ENCODE measurements around the gene SBK3. TPM values are rescaled to one million over a fixed set of nuclear protein-coding genes. Genes with fewer than 3 reads are reported as not detected.

Gene SBK3
- total RNA-seq, 1 donor from 2014 or later: 16.6 TPM

DNA sequence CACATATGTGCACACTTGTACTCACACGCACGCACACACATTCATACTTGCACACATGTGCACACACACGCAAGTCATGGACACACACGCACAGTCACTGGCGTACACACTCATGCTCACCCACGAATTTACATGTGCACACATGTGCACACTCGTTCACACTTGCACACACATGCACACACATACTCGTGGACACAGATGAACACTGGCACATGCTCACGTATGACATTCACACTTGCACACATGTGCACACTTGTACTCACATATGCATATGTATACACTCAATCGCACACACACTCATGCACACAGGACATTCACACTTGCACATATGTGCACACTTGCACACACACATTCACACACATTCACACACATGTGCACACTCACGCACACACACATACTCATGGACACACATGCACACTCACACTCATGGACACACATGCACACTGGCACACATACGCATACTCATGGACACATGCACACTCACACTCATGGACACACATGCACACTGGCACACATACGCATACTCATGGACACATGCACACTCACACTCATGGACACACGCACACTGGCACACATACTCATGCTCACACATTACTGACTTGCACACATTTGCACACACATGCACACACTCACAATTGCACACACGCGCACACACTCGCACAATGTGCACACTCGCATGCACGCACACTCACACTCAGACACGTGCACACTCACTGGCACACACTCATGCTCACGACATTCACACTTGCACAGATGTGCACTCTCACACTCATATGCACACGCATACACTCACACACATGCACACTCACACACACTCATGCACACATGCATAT lies 17.9 kb downstream of the SBK3 start:
- DNase-seq: no peak
- intact Hi-C loops (cut with micrococcal nuclease): no loop called here
- no peak for ATAC-seq

DNA sequence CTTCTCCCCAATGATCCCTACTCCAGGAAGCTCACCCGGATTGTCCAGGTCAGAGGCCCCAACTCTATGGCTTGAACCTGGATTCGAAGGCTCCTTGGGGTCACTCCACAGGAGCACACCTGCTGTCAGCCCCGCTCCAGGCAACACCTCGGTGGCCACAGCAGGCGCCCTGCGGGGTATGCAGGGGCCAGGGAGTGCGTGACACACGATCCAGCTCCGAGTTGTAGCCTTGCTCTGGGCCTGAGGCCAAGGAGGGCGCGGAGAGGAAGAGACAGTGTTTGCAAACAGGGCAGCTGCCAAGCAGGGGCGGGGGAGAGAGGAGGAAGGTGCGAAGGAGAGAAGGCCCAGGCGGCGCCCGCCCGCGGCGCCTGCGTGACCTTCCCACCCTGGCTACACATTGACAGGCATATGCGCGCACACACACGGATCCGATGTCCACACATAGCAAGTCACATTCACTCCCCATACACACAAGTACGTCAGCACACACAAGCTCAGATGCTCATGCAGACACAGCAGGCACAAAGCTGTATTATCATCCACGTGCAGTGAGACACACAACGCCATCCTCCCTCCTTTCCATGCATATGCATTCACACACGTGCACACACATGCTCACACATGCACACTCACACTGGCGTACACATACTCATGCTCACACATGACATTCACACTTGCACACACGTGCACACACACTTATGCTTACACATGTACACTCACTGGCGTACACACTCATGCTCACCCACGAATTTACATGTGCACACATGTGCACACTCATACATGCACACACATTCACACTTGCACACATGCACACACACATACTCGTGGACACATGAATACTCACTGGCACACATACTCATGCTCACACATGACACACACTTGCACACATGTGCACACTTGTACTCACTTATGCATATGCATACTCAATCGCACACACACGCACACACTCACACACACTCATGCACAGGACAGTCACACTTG lies 18.8 kb downstream of the SBK3 start:
- intact Hi-C loops (cut with micrococcal nuclease): no loop called here
- peak; percentile 85 for ATAC-seq

GRCh38 chr19:55525289-55526101 lies 19.8 kb downstream of the SBK3 start:
- ATAC-seq (peak; percentile 68), DNase-seq (peak; percentile 52)
- intact Hi-C loops (cut with micrococcal nuclease): no loop called here

More for the DNA sequence above, 18.8 kb downstream of the SBK3 start:
- peak; percentile 89 for DNase-seq

- intact Hi-C loops (cut with micrococcal nuclease): no loop called here
- ATAC-seq: no peak
- DNase-seq: no peak
Measured at GRCh38 chr19:55520691-55521292, 24.6 kb downstream of the SBK3 start.

DNA sequence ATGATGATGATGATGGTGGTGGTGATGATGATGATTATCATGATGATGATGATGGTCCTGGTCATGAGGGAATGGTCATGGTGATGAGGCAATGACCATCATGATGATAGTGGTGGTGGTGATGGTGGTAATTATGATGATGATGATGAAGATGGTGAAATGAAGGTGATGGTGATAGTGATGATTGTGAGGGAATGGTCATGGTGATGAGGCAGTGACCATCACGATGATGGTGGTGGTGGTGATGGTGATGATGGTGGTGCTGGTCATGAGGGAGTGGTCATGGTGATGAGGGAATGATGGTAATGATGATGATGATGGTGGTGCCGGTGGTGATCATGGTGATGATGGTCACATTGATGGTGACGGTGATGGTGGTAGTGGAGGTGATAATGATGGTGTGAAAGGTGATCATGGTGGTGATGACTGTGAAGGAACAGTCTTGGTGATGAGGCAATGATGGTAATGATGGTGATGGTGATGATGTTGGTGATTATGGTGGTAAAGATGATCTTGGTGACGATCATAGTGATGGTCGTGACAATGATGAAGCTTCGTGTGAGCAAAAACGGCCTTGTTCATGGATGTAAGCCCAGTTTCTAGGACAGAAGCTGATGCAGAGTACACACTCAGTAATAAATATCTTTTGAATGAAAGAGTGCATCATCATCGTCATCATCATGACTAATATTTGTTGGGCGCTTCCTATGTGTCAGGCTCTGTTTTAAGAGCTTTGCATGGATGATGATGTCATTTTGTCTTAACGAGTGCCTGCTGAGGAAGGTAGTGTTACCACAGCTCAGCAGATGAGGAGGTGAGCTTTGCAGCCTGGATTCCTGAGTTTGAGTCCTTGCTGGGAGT lies 25.7 kb downstream of the SBK3 start:
- DNase-seq (no peak), ATAC-seq (no peak)
- intact Hi-C loops (cut with micrococcal nuclease): loop anchor here (10.0 kb wide), 1 partner anchor 85 kb away; the partner anchor contains the start of genes ZNF524 and ZNF865

- intact Hi-C loops (cut with micrococcal nuclease): loop anchor here (10.0 kb wide), 1 partner anchor 88 kb away; the partner anchor contains the start of genes ZNF524 and ZNF865
- peak; percentile 98 for ATAC-seq
- peak; percentile 97 for DNase-seq
Measured at GRCh38 chr19:55516878-55517620, 28.3 kb downstream of the SBK3 start.

DNA sequence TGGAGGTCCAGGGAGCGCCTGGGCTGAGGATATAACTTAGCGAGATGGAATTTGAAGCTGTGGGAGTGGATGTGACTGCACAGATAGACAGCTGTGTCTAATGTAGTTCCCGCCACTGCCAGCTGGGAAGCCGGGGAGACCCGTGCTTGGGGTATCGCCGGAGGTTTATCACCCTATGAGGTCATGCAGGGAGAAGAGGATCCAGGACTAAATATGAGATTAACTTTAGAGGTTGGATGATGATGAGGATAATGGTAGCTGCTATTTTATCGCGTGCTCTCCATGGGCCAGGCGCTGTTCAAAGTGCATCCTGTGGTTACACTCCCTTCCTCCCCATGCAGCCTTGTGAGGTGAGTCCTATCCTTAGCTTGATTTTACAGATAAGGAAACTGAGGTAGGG lies 37.2 kb downstream of the SBK3 start:
- DNase-seq (no peak), ATAC-seq (no peak)
- intact Hi-C loops (cut with micrococcal nuclease): no loop called here

DNA sequence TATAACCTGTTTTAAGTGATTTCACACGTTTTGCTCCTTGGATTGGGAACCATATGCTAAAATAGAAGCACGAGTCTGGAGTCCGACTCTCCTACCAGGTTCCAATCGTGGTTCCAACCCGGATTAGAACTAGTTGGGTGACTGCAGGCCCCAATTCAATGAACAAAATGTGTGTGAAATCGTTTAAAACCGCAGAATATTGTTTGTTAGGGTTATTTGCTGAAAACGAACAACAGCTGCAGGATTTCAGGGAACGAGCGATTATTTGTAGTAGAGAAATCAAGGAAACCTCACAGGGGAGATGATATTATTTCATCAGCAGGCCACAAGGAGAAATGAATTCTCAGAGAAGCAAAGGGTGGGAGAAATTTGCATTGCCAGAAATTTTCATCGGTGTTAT lies 40.4 kb downstream of the SBK3 start:
- ATAC-seq: no peak
- intact Hi-C loops (cut with micrococcal nuclease): no loop called here

GRCh38 chr19:55504252-55504603 lies 41.1 kb downstream of the SBK3 start:
- DNase-seq: peak; percentile 3
- intact Hi-C loops (cut with micrococcal nuclease): no loop called here
- no peak for ATAC-seq

More for the DNA sequence above, 40.4 kb downstream of the SBK3 start:
- DNase-seq: no peak

GRCh38 chr19:55503502-55504251 lies 41.7 kb downstream of the SBK3 start:
- DNase-seq: peak; percentile 97
- intact Hi-C loops (cut with micrococcal nuclease): loop anchor here (2.0 kb wide), 1 partner anchor 37 kb away; no protein-coding TSS in a partner anchor
- ATAC-seq: peak; percentile 98

- intact Hi-C loops (cut with micrococcal nuclease): loop anchor here (2.0 kb wide), 1 partner anchor 36 kb away; no protein-coding TSS in a partner anchor
- no peak for ATAC-seq
Measured at GRCh38 chr19:55503157-55503501, 42.2 kb downstream of the SBK3 start.

DNA sequence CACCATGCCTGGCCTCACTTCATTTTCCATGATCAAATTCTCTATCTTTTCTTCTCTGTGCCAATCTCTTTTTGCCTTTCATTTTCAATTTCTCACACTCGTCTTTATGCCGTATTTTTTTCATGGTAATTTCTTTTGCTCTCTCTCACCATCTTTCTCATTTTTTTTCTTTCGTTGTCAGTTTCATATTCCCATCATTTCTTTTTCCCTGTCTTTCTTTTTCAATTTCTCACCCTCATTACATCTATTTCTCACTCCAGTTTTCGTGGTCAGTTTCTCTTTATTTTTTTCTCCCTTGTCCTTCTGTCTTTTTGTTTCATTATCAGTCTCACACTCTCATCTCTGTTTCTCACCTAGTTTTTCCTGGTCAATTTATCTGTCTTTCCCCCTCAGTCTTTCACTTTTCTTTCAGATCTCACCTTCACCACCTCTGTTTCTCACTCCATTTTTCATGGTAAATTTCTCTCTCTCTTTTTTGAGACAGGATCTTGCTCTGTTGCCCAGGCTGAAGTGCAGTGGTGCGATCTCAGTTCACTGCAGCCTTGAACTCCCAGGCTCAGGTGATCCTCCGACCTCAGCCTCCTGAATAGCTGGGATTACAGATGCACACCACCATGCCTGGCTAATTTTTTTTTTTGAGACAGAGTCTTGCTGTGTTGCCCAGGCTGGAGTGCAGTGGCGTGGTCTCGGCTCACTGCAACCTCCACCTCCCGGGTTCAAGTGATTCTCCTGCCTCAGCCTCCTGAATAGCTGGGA lies 43.0 kb downstream of the SBK3 start:
- DNase-seq: peak; percentile 4
- ATAC-seq: no peak
- intact Hi-C loops (cut with micrococcal nuclease): loop anchor here (2.0 kb wide), 1 partner anchor 36 kb away; no protein-coding TSS in a partner anchor

More at GRCh38 chr19:55503157-55503501, 42.2 kb downstream of the SBK3 start:
- no peak for DNase-seq

GRCh38 chr19:55500368-55500952 lies 44.9 kb downstream of the SBK3 start:
- ATAC-seq (no peak), DNase-seq (peak; percentile 23)
- intact Hi-C loops (cut with micrococcal nuclease): no loop called here

DNA sequence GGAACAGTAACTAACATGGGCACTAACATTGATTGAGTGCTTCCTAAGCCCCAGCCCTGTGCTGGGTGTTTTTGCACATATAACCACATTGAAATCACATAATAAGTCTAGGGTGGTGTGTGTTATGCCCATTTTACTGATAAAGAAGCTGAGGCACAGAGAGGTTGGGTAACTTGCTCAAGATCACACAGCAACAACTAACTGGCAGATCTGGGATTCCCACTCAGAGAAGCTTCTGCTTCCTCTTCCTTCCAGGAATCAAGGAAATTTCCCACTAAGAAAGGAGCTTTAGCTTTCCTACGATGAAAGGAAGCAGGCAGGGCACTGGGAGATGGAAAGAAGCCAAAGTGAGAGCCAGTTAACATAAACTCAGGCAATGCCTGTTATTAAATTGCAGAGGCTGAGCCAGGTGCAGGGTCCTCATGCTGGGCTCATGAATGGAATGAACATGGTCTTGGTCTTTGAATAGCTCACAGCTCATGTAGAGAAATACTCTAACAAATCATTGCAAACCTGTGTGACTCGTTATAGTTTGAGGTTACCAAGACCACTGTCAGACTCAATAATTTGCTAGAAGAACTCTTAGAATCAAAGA lies 47.0 kb downstream of the SBK3 start:
- no peak for DNase-seq

GRCh38 chr19:55497763-55498162 lies 47.6 kb downstream of the SBK3 start:
- DNase-seq: peak; percentile 21

More for the DNA sequence above, 47.0 kb downstream of the SBK3 start:
- no peak for ATAC-seq
- intact Hi-C loops (cut with micrococcal nuclease): no loop called here

More at GRCh38 chr19:55497763-55498162, 47.6 kb downstream of the SBK3 start:
- intact Hi-C loops (cut with micrococcal nuclease): no loop called here
- ATAC-seq: no peak
